AG04449 (cell line): ENCODE results near the gene ARIH1.
"Not testable (repeated sequence)": the region's sequence is repeated elsewhere in the genome, so short reads cannot be mapped to it uniquely, and the experiment has no call there.

Source experiments
- CTCF ChIA-PET: fragments of 350-600 bp; formaldehyde crosslinking; extraction: SDS; loops from one replicate; lab custom pipeline; 2021; ENCODE audit warnings: antibody characterized with exemption; lab: Yijun Ruan, JAX
- POLR2A ChIA-PET: fragments of 400-600, 350-600 bp; formaldehyde crosslinking; extraction: SDS; loops from one replicate; lab custom pipeline; 2020; ENCODE audit warnings: antibody characterized with exemption, inconsistent platforms; lab: Yijun Ruan, JAX
- DNase-seq: peaks from one replicate; pipeline ENCODE4 v3.0.0-alpha.2; 2010; ENCODE audit warnings: low read depth, low spot score
- H3K4me3 ChIP-seq: 2 replicates; pipeline ENCODE4 v1.5.1; 2011; ENCODE audit warnings: low read depth, mild to moderate bottlenecking, control low read depth, low read length
- CTCF ChIP-seq: IDR thresholded peaks from one replicate; pipeline ENCODE4 v1.5.1; 2011; ENCODE audit warnings: mild to moderate bottlenecking, moderate library complexity, low read length, control low read depth, inconsistent platforms; ENCODE audit not compliant: insufficient read depth; ENCODE audit errors: missing control alignments

The ARIH1 gene

GRCh38 chr15:72473614-72474465 is at the start of gene ARIH1:
Gene ARIH1 (plus strand): TSS chr15:72474330. CDS start chr15:72474640, 310 bp downstream.
- TF ChIP-seq CTCF: peak; percentile 38
- POLR2A ChIA-PET: interaction anchor here (1.2 kb wide), 1 partner anchor 21 kb away, joined by 5 read pairs; no protein-coding TSS in a partner anchor
- CTCF ChIA-PET: interaction anchor here (0.7 to 2.1 kb wide), 11 partner anchors 9 to 276 kb away, joined by 3 to 10 read pairs (median 5); partner anchors contain the start of gene GRAMD2A
- DNase-seq: peak; percentile 73
- H3K4me3 ChIP-seq: peak within 1 kb of the TSS; percentile 97

- H3K4me3 ChIP-seq: no peak overlapping the region
- no peak for TF ChIP-seq CTCF
- CTCF ChIA-PET: no interaction called here
- POLR2A ChIA-PET: no interaction called here
- DNase-seq: no peak
Measured at GRCh38 chr15:72426753-72427152, 47.4 kb upstream of the ARIH1 start.

- POLR2A ChIA-PET: no interaction called here
Measured at GRCh38 chr15:72437650-72438316, 36.3 kb upstream of the ARIH1 start.

GRCh38 chr15:72442848-72443247 is 31.3 kb upstream of the ARIH1 start:
- POLR2A ChIA-PET, DNase-seq, H3K4me3 ChIP-seq, CTCF ChIA-PET: not testable (repeated sequence)

More at GRCh38 chr15:72437650-72438316, 36.3 kb upstream of the ARIH1 start:
- H3K4me3 ChIP-seq: no peak overlapping the region
- CTCF ChIA-PET: no interaction called here
- no peak for DNase-seq
- TF ChIP-seq CTCF: no peak

- POLR2A ChIA-PET: no interaction called here
- H3K4me3 ChIP-seq: no peak overlapping the region
- DNase-seq: no peak
- TF ChIP-seq CTCF: no peak
- CTCF ChIA-PET: no interaction called here
Measured at GRCh38 chr15:72445426-72445825, 28.7 kb upstream of the ARIH1 start.

- CTCF ChIA-PET: interaction anchor here (0.5 kb wide), 1 partner anchor 76 kb away, joined by 3 read pairs; no protein-coding TSS in a partner anchor
- POLR2A ChIA-PET: no interaction called here
- TF ChIP-seq CTCF: no peak
- DNase-seq: no peak
- no peak overlapping the region for H3K4me3 ChIP-seq
Measured at GRCh38 chr15:72450805-72451204, 23.3 kb upstream of the ARIH1 start.
